HEK293T (cell line): ENCODE measurements around the gene MYO1H.

ENCODE experiments used
- FOXA1 ChIP-seq: fragments of 450-650 bp; IDR thresholded peaks from 2 replicates; pipeline ENCODE4 v1.6.1; 2016; ENCODE audit warnings: mild to moderate bottlenecking
- FOXM1 ChIP-seq: fragments of 450-650 bp; IDR thresholded peaks from 2 replicates; pipeline ENCODE4 v1.6.1; 2017; ENCODE audit warnings: mild to moderate bottlenecking, borderline replicate concordance
- HDGF ChIP-seq: fragments of 450-650 bp; IDR thresholded peaks from 2 replicates; pipeline ENCODE4 v1.6.1; 2017; ENCODE audit warnings: antibody characterized with exemption, borderline replicate concordance
- SP1 ChIP-seq: fragments of 450-650 bp; IDR thresholded peaks from 2 replicates; pipeline ENCODE4 v1.6.1; 2017
- TARDBP ChIP-seq: fragments of 450-650 bp; IDR thresholded peaks from 2 replicates; pipeline ENCODE4 v1.6.1; 2016
- ZNF384 ChIP-seq: fragments of 450-650 bp; IDR thresholded peaks from 2 replicates; pipeline ENCODE4 v1.6.1; 2016
- TF ChIP-seq, protein P1 (sequence below): fragments of 450-650 bp; IDR thresholded peaks from 2 replicates; pipeline ENCODE4 v1.6.1; 2016

DNA sequence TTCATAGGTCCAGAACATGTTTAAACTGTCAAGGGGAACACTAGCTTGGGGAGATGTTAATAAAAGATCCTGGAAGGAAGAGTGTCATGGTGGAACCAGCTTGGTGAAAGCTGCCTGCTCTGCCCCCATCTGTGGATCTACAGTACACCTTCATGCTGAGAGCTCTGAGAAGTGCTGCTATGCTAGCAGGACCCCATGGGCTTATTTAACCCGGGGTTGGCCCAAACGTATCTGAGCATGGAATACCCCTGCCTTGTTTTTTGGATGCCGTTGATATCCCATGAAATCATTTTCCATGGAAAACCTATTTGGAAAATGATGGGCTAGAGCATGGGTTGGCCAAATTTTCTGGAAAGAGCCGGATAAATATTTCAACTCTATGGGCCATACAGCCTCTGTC, 144.0 kb downstream of the MYO1H start:
- no peak for TF ChIP-seq SP1
- TF ChIP-seq FOXA1: no peak
- TF ChIP-seq FOXM1: no peak
- TF ChIP-seq HDGF: no peak
- TF ChIP-seq TARDBP: no peak
- TF ChIP-seq, protein P1, sequence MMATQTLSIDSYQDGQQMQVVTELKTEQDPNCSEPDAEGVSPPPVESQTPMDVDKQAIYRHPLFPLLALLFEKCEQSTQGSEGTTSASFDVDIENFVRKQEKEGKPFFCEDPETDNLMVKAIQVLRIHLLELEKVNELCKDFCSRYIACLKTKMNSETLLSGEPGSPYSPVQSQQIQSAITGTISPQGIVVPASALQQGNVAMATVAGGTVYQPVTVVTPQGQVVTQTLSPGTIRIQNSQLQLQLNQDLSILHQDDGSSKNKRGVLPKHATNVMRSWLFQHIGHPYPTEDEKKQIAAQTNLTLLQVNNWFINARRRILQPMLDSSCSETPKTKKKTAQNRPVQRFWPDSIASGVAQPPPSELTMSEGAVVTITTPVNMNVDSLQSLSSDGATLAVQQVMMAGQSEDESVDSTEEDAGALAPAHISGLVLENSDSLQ: no peak
- TF ChIP-seq ZNF384: no peak
